Measurements from ENCODE around the gene STK38L.

DNA sequence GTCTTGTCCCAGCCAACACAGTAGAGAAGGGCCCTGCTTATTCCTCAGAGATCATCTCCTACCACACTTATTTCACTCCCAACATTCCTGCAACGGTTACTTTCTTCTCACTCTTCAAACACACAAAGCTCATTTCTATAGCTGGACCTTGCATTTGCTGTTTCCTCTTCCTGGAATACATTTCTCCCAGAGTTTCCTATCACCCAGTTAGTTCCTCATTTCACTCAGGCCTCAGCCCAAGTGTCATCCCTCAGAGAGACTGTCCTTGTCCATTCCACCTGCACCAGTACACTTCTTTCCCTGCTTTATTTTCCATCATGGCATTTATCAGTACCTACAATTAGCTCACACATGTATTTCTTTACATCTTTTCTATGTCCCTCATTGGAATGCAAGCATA lies 14.7 kb upstream of the STK38L start:
- TF ChIP-seq GATA2 (IDR thresholded peaks at IDR 0.05; ENCODE audit: low read depth, low read length) (no peak), GATA3 (IDR thresholded peaks at IDR 0.05; ENCODE audit: low read depth, low read length) (no peak)

Data from SH-SY5Y (cell line).